H1 (cell line): Measurements from ENCODE around the gene EGLN2. TPM values are rescaled to one million over a fixed set of nuclear protein-coding genes. Genes with fewer than 3 reads are reported as not detected.
"Not testable (repeated sequence)": the region's sequence is repeated elsewhere in the genome, so short reads cannot be mapped to it uniquely, and the experiment has no call there.

ENCODE experiments used
- CTCF ChIA-PET: fragments of 300-600 bp; sonication (Branson Sonifier 250); formaldehyde crosslinking; loops from one replicate; lab custom pipeline; 2021; ENCODE audit not compliant: partially characterized antibody; lab: Charles Lee
- POLR2A ChIA-PET: fragments of 300-600 bp; sonication (Branson Sonifier 250); formaldehyde crosslinking; loops from one replicate; lab custom pipeline; 2021; ENCODE audit warnings: inconsistent platforms; ENCODE audit not compliant: partially characterized antibody; lab: Charles Lee
- DNase-seq, 2 experiments: peaks; one replicate each; pipeline versions ENCODE4 v3.0.0 to v3.0.0-alpha.2; 2010 to 2022; ENCODE audit warnings: low spot score in 2 of 2, low read depth in 1 of 2, mixed read lengths in 1 of 2
- FAIRE-seq: peaks from 2 replicates; lab custom pipeline; 2011; peaks lifted over from hg19 to GRCh38; lab: Jason Lieb, UNC
- H2AFZ ChIP-seq: 2 replicates; pipeline ENCODE4 v1.8.1; 2012; ENCODE audit warnings: low read length, inconsistent platforms
- H2AK5ac ChIP-seq: 2 replicates; pipeline ENCODE4 v1.6.1; 2013; ENCODE audit warnings: low read depth, low read length
- H2BK120ac ChIP-seq: replicated peaks from 2 replicates; pipeline ENCODE3; 2013; ENCODE audit warnings: low read depth, low read length, inconsistent platforms
- H2BK12ac ChIP-seq: 2 replicates; pipeline ENCODE4 v1.6.1; 2013; ENCODE audit warnings: low read depth, low read length
- H2BK15ac ChIP-seq: 2 replicates; pipeline ENCODE4 v1.6.1; 2013; ENCODE audit warnings: low read length
- H2BK20ac ChIP-seq: 2 replicates; pipeline ENCODE4 v1.6.1; 2013; ENCODE audit warnings: low read length
- H2BK5ac ChIP-seq: 2 replicates; pipeline ENCODE4 v1.6.1; 2013; ENCODE audit warnings: low read depth, low read length
- H3K14ac ChIP-seq: 2 replicates; pipeline ENCODE4 v1.6.1; 2013; ENCODE audit warnings: inconsistent platforms; ENCODE audit not compliant: insufficient read length
- H3K18ac ChIP-seq: 2 replicates; pipeline ENCODE4 v1.6.1; 2013; ENCODE audit warnings: low read length; ENCODE audit errors: extremely low read depth
- H3K23ac ChIP-seq: 2 replicates; pipeline ENCODE4 v1.6.1; 2013; ENCODE audit warnings: inconsistent platforms; ENCODE audit not compliant: insufficient read length
- H3K23me2 ChIP-seq: 2 replicates; pipeline ENCODE4 v1.6.1; 2013; ENCODE audit warnings: low read depth, low read length
- H3K27ac ChIP-seq: 2 replicates; pipeline ENCODE4 v1.6.1; 2011; ENCODE audit warnings: low read depth, low read length, inconsistent platforms
- H3K27me3 ChIP-seq, 4 experiments: replicated peaks in 1 of 4; 1 replicate in 1 of 4; 2 replicates in 3 of 4; pipeline versions ENCODE4 v1.6.1 to v1.8.1; 2011 to 2013; ENCODE audit warnings: low read length in 3 of 4, mild to moderate bottlenecking in 3 of 4, inconsistent platforms in 2 of 4, mixed read lengths in 2 of 4, moderate library complexity in 1 of 4; ENCODE audit not compliant: control insufficient read depth in 3 of 4, insufficient read depth in 3 of 4; ENCODE audit errors: extremely low read depth in 1 of 4
- H3K36me3 ChIP-seq, 4 experiments: 2 replicates each; pipeline versions ENCODE4 v1.6.1 to v1.8.1; 2011 to 2013; ENCODE audit warnings: mild to moderate bottlenecking in 4 of 4, low read length in 3 of 4, moderate library complexity in 2 of 4, control low read depth in 1 of 4, inconsistent platforms in 1 of 4; ENCODE audit not compliant: insufficient read depth in 4 of 4, control insufficient read depth in 2 of 4
- H3K4ac ChIP-seq: replicated peaks from 2 replicates; pipeline ENCODE3; 2013; ENCODE audit warnings: low read length, low read depth, mixed read lengths, inconsistent platforms; ENCODE audit not compliant: insufficient read length
- H3K4me1 ChIP-seq, 4 experiments: replicated peaks in 1 of 4; 1 replicate in 1 of 4; 2 replicates in 3 of 4; pipeline versions ENCODE4 v1.6.1 to v1.8.1; 2011 to 2013; ENCODE audit warnings: low read length in 3 of 4, inconsistent platforms in 2 of 4, mixed read lengths in 1 of 4; ENCODE audit not compliant: insufficient read depth in 4 of 4, control insufficient read depth in 3 of 4
- H3K4me2 ChIP-seq, 2 experiments: 2 replicates each; pipeline versions ENCODE4 v1.6.1 to v1.8.1; 2011 to 2013; ENCODE audit warnings: low read depth in 2 of 2, low read length in 2 of 2, control low read depth in 1 of 2, inconsistent platforms in 1 of 2, mild to moderate bottlenecking in 1 of 2; ENCODE audit not compliant: insufficient read depth in 1 of 2
- H3K4me3 ChIP-seq, 4 experiments: fragments of 200-600, 300-600 bp in 1 of 4; sonication (generic), shearing (Covaris generic), sonication (Bioruptor Twin) in 1 of 4; 2 replicates each; pipeline versions ENCODE4 v1.5.1 to v1.8.1; 2011 to 2016; ENCODE audit warnings: low read length in 4 of 4, low read depth in 3 of 4, control low read depth in 2 of 4, inconsistent platforms in 2 of 4, mild to moderate bottlenecking in 2 of 4, mixed read lengths in 1 of 4, moderate library complexity in 1 of 4; ENCODE audit not compliant: insufficient read depth in 2 of 4; ENCODE audit errors: extremely low read depth in 1 of 4
- H3K56ac ChIP-seq: replicated peaks from 2 replicates; pipeline ENCODE3; 2013; ENCODE audit warnings: low read depth, mild to moderate bottlenecking, mixed read lengths, low read length, inconsistent platforms; ENCODE audit not compliant: insufficient read length
- H3K79me1 ChIP-seq: 2 replicates; pipeline ENCODE4 v1.6.1; 2013; ENCODE audit warnings: low read depth, low read length, control low read depth
- H3K79me2 ChIP-seq, 2 experiments: 2 replicates each; pipeline versions ENCODE4 v1.6.1 to v1.8.1; 2012 to 2013; ENCODE audit warnings: low read length in 2 of 2, mild to moderate bottlenecking in 2 of 2, inconsistent platforms in 1 of 2; ENCODE audit not compliant: insufficient read depth in 2 of 2, control insufficient read depth in 1 of 2
- H3K9ac ChIP-seq, 4 experiments: replicated peaks in 1 of 4; 1 replicate in 1 of 4; 2 replicates in 3 of 4; pipeline versions ENCODE4 v1.6.1 to v1.8.1; 2011 to 2013; ENCODE audit warnings: low read depth in 3 of 4, low read length in 3 of 4, control low read depth in 2 of 4, mild to moderate bottlenecking in 2 of 4, moderate library complexity in 2 of 4, inconsistent platforms in 1 of 4; ENCODE audit errors: extremely low read depth in 1 of 4
- H3K9me3 ChIP-seq, 2 experiments: 2 replicates each; pipeline versions ENCODE4 v1.6.1 to v1.8.1; 2012 to 2013; ENCODE audit warnings: mild to moderate bottlenecking in 2 of 2, moderate library complexity in 2 of 2, control low read depth in 1 of 2, inconsistent platforms in 1 of 2, low read depth in 1 of 2, low read length in 1 of 2, mixed read lengths in 1 of 2; ENCODE audit not compliant: insufficient read depth in 2 of 2
- H4K20me1 ChIP-seq, 2 experiments: replicated peaks in 1 of 2; 2 replicates each; pipeline versions ENCODE3 to v1.8.1; 2011 to 2013; ENCODE audit warnings: inconsistent platforms in 2 of 2, low read length in 2 of 2, mild to moderate bottlenecking in 1 of 2; ENCODE audit not compliant: insufficient read depth in 2 of 2, control insufficient read depth in 1 of 2
- H4K5ac ChIP-seq: 2 replicates; pipeline ENCODE4 v1.6.1; 2013; ENCODE audit warnings: low read length, low read depth, mixed read lengths, inconsistent platforms; ENCODE audit not compliant: insufficient read length
- H4K8ac ChIP-seq: 2 replicates; pipeline ENCODE4 v1.8.0; 2013; ENCODE audit warnings: mild to moderate bottlenecking, moderate library complexity, low read length, inconsistent platforms; ENCODE audit not compliant: insufficient read depth; ENCODE audit errors: extremely low read depth
- H4K91ac ChIP-seq: replicated peaks from 2 replicates; pipeline ENCODE3; 2013; ENCODE audit warnings: low read length, mixed read lengths, inconsistent platforms; ENCODE audit not compliant: insufficient read length
- WGBS, 2 experiments: shearing (Covaris generic) in 1 of 2; methylation state at CpG; one replicate each; pipeline versions ENCODE4 v1.1.6 to v1.1.7; 2013 to 2015; ENCODE audit warnings: low lambda C conversion rate in 2 of 2, mixed read lengths in 2 of 2, inconsistent platforms in 1 of 2, low coverage in 1 of 2, missing lambda C conversion rate in 1 of 2; ENCODE audit not compliant: insufficient replicate concordance in 2 of 2, insufficient coverage in 1 of 2, insufficient read length in 1 of 2; ENCODE audit errors: extremely low coverage in 1 of 2, missing lambda C conversion rate in 1 of 2; 5-methylcytosine and 5-hydroxymethylcytosine counted together
- polyA plus RNA-seq, 7 experiments: library from polyadenylated mRNA; depleted of rRNA in 3 of 7; stranded (reverse) in 5 of 7; unstranded in 2 of 7; fragments of >200 nt in 5 of 7; fragments of 200-250 nt in 2 of 7; gene quantifications; 1 replicate in 5 of 7; 2 replicates in 1 of 7; 4 replicates in 1 of 7; pipeline versions ENCODE4 v1.2.1 to v1.2.3, GENCODE V29; 2011 to 2013; ENCODE audit warnings: missing spikeins in 2 of 7, mixed read lengths in 2 of 7
- total RNA-seq: library from RNA; stranded (reverse); fragmentation: NEBNext Ultra II Directional; extraction: Animal tissue kit (Norgen Biotek cat#: 25700); gene quantifications from 2 replicates; pipeline ENCODE4 v1.2.1, GENCODE V29; 2021

Gene EGLN2
- total and polyA plus RNA-seq, 2 of the 8 experiments (the other 6 are each of a cell fraction or from before 2014, with no cell fraction given): 86.9 to 103 TPM

DNA sequence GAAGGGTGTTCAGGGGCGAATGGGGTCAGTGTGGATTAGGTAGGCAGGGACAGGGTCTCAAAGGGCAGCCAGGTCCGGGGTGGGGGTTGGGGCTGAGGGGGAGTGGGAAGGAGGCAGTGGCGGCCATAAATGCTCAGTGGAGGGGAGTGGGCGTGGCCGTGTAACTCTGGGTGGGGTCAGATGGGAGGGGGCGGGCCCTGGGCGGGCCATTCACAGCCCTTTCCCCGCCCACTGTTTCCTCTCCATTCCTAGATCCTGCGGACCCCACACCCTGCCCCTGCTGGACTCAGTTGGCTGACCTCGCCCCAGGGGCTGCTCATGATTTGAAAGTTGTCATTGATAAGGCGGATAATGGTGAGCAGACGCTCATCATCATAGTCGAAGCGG lies 27.3 kb downstream of the EGLN2 start:
- H2AK5ac ChIP-seq, H3K36me3 ChIP-seq, H4K20me1 ChIP-seq, H3K4me2 ChIP-seq, H3K4me3 ChIP-seq, H3K27ac ChIP-seq, H2BK5ac ChIP-seq, H3K27me3 ChIP-seq, H4K91ac ChIP-seq, H3K56ac ChIP-seq, H3K23me2 ChIP-seq, H2BK15ac ChIP-seq, POLR2A ChIA-PET, H3K9ac ChIP-seq, H4K5ac ChIP-seq, H3K18ac ChIP-seq, H4K8ac ChIP-seq, H2BK20ac ChIP-seq, H2BK120ac ChIP-seq, H3K14ac ChIP-seq, H3K79me2 ChIP-seq, H2BK12ac ChIP-seq, DNase-seq, H3K4ac ChIP-seq, H2AFZ ChIP-seq, H3K4me1 ChIP-seq, FAIRE-seq, CTCF ChIA-PET, H3K23ac ChIP-seq, H3K9me3 ChIP-seq, H3K79me1 ChIP-seq: not testable (repeated sequence)
- WGBS, 2 experiments: 94% methylated on average over 6 of the region's 14 CpGs; no CpG with 5 or more reads in 1 of the 2 experiments
